HG02763 (cell line): ENCODE measurements around the gene CMSS1.
"Not testable (repeated sequence)": the region's sequence is repeated elsewhere in the genome, so short reads cannot be mapped to it uniquely, and the experiment has no call there.

ENCODE experiments used
- ATAC-seq: cut with Tn5 transposase; IDR thresholded peaks from one replicate; pipeline ENCODE4 v1.9.1; 2021; ENCODE audit warnings: mild to moderate bottlenecking, moderate library complexity; ENCODE audit not compliant: unreplicated experiment

Gene CMSS1

GRCh38 chr3:100075196-100075595 lies 257.5 kb downstream of the CMSS1 start:
- ATAC-seq, result no peak

- no peak for ATAC-seq
These were observed 258.4 kb downstream of the CMSS1 start for GRCh38 chr3:100075851-100076730.

- no peak for ATAC-seq
These were observed 259.3 kb downstream of the CMSS1 start for GRCh38 chr3:100076731-100077529.

- ATAC-seq, result no peak
These were observed 261.7 kb downstream of the CMSS1 start for GRCh38 chr3:100079328-100079727.

GRCh38 chr3:100080573-100080972 lies 262.9 kb downstream of the CMSS1 start:
- ATAC-seq, result no peak

GRCh38 chr3:100081311-100081710 lies 263.6 kb downstream of the CMSS1 start:
- ATAC-seq, result no peak

- ATAC-seq, result no peak
These were observed 264.5 kb downstream of the CMSS1 start for GRCh38 chr3:100081986-100082692.

- no peak for ATAC-seq
These were observed 265.1 kb downstream of the CMSS1 start for GRCh38 chr3:100082714-100083113.

- no peak for ATAC-seq
These were observed 265.5 kb downstream of the CMSS1 start for GRCh38 chr3:100083209-100083608.

- ATAC-seq, result no peak
These were observed 266.6 kb downstream of the CMSS1 start for GRCh38 chr3:100084100-100084806.

GRCh38 chr3:100086401-100086800 lies 268.7 kb downstream of the CMSS1 start:
- ATAC-seq, result no peak

GRCh38 chr3:100087198-100087597 lies 269.5 kb downstream of the CMSS1 start:
- ATAC-seq, result peak; percentile 91

GRCh38 chr3:100088735-100089368 lies 271.2 kb downstream of the CMSS1 start:
- no peak for ATAC-seq

GRCh38 chr3:100089812-100090668 lies 272.4 kb downstream of the CMSS1 start:
- peak; percentile 68 for ATAC-seq

- ATAC-seq, result no peak
These were observed 273.0 kb downstream of the CMSS1 start for GRCh38 chr3:100090669-100091005.

GRCh38 chr3:100093831-100094230 lies 276.2 kb downstream of the CMSS1 start:
- ATAC-seq, result no peak

GRCh38 chr3:100096286-100096685 lies 278.6 kb downstream of the CMSS1 start:
- ATAC-seq, result not testable (repeated sequence)

GRCh38 chr3:100096866-100097265 lies 279.2 kb downstream of the CMSS1 start:
- no peak for ATAC-seq
